Measurements from ENCODE around the gene ASTN2. TPM values are rescaled to one million over a fixed set of nuclear protein-coding genes. Genes with fewer than 3 reads are reported as not detected.

Gene ASTN2
- total and polyA plus RNA-seq, 9 of the 15 experiments (the other 6 are each of a cell fraction or from before 2014, with no cell fraction given), result 0.56 to 3.5 (median 1.9) TPM

GRCh38 chr9:116673375-116673774 lies 741.5 kb downstream of the ASTN2 start (continued):
- TF ChIP-seq MLLT1 (IDR thresholded peaks at IDR 0.05) (no peak), ZNF277 (CRISPR knock-in tag; IDR thresholded peaks at IDR 0.05; ENCODE audit: borderline replicate concordance) (no peak), ZNF583 (CRISPR knock-in tag; IDR thresholded peaks at IDR 0.05) (no peak)

GRCh38 chr9:116671605-116672004 lies 743.3 kb downstream of the ASTN2 start:
- ChIA-PET CTCF (ENCODE audit: low intra/inter-chr PET ratio) (no interaction called here), POLR2A (no interaction called here)
- no peaks in the 10 kb centered on the region for H3K79me2 ChIP-seq (ENCODE audit: control insufficient read depth, insufficient read depth, low read length)
- intact Hi-C loops (cut with micrococcal nuclease) (no loop called here), in situ Hi-C loops (cut with MboI) (no loop called here)
- no peaks in the 10 kb centered on the region for H3K9me1 ChIP-seq (ENCODE audit: control insufficient read depth, insufficient read depth, low read length)
- no peak overlapping the region for H2AFZ ChIP-seq (ENCODE audit: low read depth, low read length)
- DNase-seq (ENCODE audit: extremely low read depth in 1 of 4, low spot score in 3 of 4) (no peak), ATAC-seq (no peak), FAIRE-seq (no peak)
- H3K27ac ChIP-seq (ENCODE audit: extremely low read depth, low read depth, low read length), result no peak overlapping the region
- H3K4me3 ChIP-seq, result no peak overlapping the region
- no peaks in the 10 kb centered on the region for H3K4me1 ChIP-seq (replicated peaks in 1 of 2; ENCODE audit: control insufficient read depth in 2 of 2, insufficient read depth in 2 of 2, low read length in 2 of 2)
- no TSS peak for BruUV-seq (replicated peaks)
- no peak overlapping the region for H3K4me2 ChIP-seq (ENCODE audit: insufficient read depth, low read length)
- 0% methylated on average over 2 of the region's 2 CpGs for WGBS (ENCODE audit: insufficient coverage, low coverage, missing lambda C conversion rate)
- H3K36me3 ChIP-seq (ENCODE audit: control insufficient read depth, insufficient read depth, low read length), result no peaks in the 10 kb centered on the region
- H4K20me1 ChIP-seq (replicated peaks; ENCODE audit: control insufficient read depth, insufficient read depth, low read length), result no peaks in the 10 kb centered on the region
- H3K27me3 ChIP-seq (ENCODE audit: control insufficient read depth in 2 of 2, insufficient read depth in 2 of 2, low read length in 2 of 2), result no peaks in the 10 kb centered on the region
- H3K9ac ChIP-seq (ENCODE audit: insufficient read depth in 1 of 2, low read depth in 2 of 2, low read length in 2 of 2), result no peak overlapping the region
- no peaks in the 10 kb centered on the region for H3K9me3 ChIP-seq (replicated peaks; ENCODE audit: control insufficient read depth, insufficient read depth, low read depth, low read length)
- TF ChIP-seq HBP1 (CRISPR knock-in tag; IDR thresholded peaks at IDR 0.05) (no peak), ZNF740 (CRISPR knock-in tag; IDR thresholded peaks at IDR 0.05) (no peak), ZNF740 (tag; IDR thresholded peaks at IDR 0.05) (no peak), MECOM (CRISPR knock-in tag; IDR thresholded peaks at IDR 0.05) (no peak), ZNF589 (CRISPR knock-in tag; IDR thresholded peaks at IDR 0.05; ENCODE audit: low read depth) (no peak), JUNB (CRISPR knock-in tag; conservative IDR thresholded peaks at IDR 0.05) (no peak), E2F8 (IDR thresholded peaks at IDR 0.05; ENCODE audit: low read depth, partially characterized antibody) (no peak), CREM (IDR thresholded peaks at IDR 0.05; ENCODE audit: low read depth) (no peak)

Measured in K562 (cell line).